ENCODE results near the gene IER5L.

GRCh38 chr9:129203556-129203909 is 25.5 kb upstream of the IER5L start:
- TF ChIP-seq CTCF (IDR thresholded peaks at IDR 0.05) (no peak), POLR2A (IDR thresholded peaks at IDR 0.05) (no peak)
